Gastroesophageal sphincter (tissue), 4 donors: ENCODE measurements around the gene SEMA3C. TPM values are rescaled to one million over a fixed set of nuclear protein-coding genes. Genes with fewer than 3 reads are reported as not detected.

ENCODE experiments used
- ATAC-seq: fragments of 150-250 bp; one replicate; pipeline ENCODE4 v1.9.1; 2016; ENCODE audit warnings: mild to moderate bottlenecking, moderate library complexity
- H3K27ac ChIP-seq, 4 donors: fragments of 200-600 bp; sonication (generic) in 3 of 4; 1 replicate in 3 of 4; 2 replicates in 1 of 4; pipeline ENCODE4 v1.5.1; 2016 to 2019
- H3K27me3 ChIP-seq: fragments of 200-600 bp; sonication (generic); one replicate; pipeline ENCODE4 v1.5.1; 2019
- H3K36me3 ChIP-seq, 2 donors: fragments of 200-600 bp; sonication (generic); one replicate each; pipeline ENCODE4 v1.5.1; 2019; ENCODE audit warnings: control low read depth in 1 of 2
- H3K4me1 ChIP-seq, 3 donors: fragments of 200-600 bp; sonication (generic); 1 replicate in 2 of 3; 2 replicates in 1 of 3; pipeline ENCODE4 v1.5.1; 2016 to 2019; ENCODE audit warnings: control low read depth in 2 of 3
- H3K4me3 ChIP-seq, 2 donors: fragments of 200-600 bp; sonication (generic); one replicate each; pipeline ENCODE4 v1.5.1; 2019; ENCODE audit warnings: mild to moderate bottlenecking in 1 of 2, moderate library complexity in 1 of 2
- H3K9me3 ChIP-seq, 3 donors: fragments of 200-600 bp; sonication (generic); one replicate each; pipeline ENCODE4 v1.5.1; 2017 to 2019; ENCODE audit warnings: control low read depth in 2 of 3
- EP300 ChIP-seq: sonication (generic); formaldehyde crosslinking; IDR thresholded peaks from one replicate; pipeline ENCODE4 v1.6.1; 2017; ENCODE audit warnings: antibody characterized with exemption, mild to moderate bottlenecking
- POLR2A ChIP-seq, 2 donors: fragments of 450-650 bp; IDR thresholded peaks; one replicate each; pipeline ENCODE4 v1.6.1; 2017; ENCODE audit warnings: antibody characterized with exemption in 2 of 2, mild to moderate bottlenecking in 2 of 2, moderate library complexity in 1 of 2
- POLR2AphosphoS5 ChIP-seq: sonication (generic); formaldehyde crosslinking; IDR thresholded peaks from one replicate; pipeline ENCODE4 v1.6.1; 2017; ENCODE audit warnings: antibody characterized with exemption
- WGBS, 2 donors: methylation state at CpG; one replicate each; pipeline ENCODE4 v1.1.5; 2018; ENCODE audit warnings: low coverage in 1 of 2; 5-methylcytosine and 5-hydroxymethylcytosine counted together
- total RNA-seq, 4 donors: library from RNA; depleted of rRNA; stranded (reverse); fragments of >200 nt; gene quantifications; one replicate each; pipeline ENCODE4 v1.1.0, GENCODE V29; 2016
- TF ChIP-seq, protein P1 (sequence below), 4 experiments: fragments of 200-600 bp in 2 of 4; fragments of 450-650 bp in 2 of 4; sonication (generic) in 1 of 4; IDR thresholded peaks; one replicate each; pipeline ENCODE4 v1.5.1; 2017 to 2019; ENCODE audit warnings: antibody characterized with exemption in 4 of 4, mild to moderate bottlenecking in 2 of 4, moderate library complexity in 2 of 4

The SEMA3C gene
- total RNA-seq, 4 donors from 2014 or later = 115 to 189 (median 160) TPM

DNA sequence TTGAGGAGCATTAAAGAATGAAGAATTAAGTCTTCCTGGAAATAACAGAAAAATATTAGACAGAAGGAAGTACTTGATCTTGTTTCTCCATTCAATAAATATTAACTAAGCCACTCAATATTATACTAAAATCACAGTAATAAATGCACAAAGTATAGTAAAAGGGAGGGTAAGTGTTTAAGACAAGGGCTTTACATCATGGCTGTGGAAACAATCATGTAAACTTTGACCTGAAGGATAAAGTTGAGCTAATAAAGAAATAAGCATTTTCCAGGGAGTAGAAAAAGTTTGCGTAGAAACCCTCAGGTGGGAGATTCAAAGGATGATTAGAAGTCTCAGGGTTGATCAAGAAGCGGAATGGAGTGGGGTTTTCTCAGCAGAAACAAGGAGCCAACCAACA is 78.2 kb downstream of the SEMA3C start:
- Histone ChIP-seq H3K4me1 (peaks cover 0 to 31% (median 0%) of the 10 kb centered on the region in 3 donors), H3K36me3 (no peaks in the 10 kb centered on the region), H3K27ac (no peak overlapping the region), H3K4me3 (no peak overlapping the region), H3K27me3 (no peaks in the 10 kb centered on the region), H3K9me3 (no peaks in the 10 kb centered on the region)
- 89% methylated on average over 2 of the region's 2 CpGs; no CpG with 5 or more reads in 1 of the 2 donors for WGBS, 2 donors
- ATAC-seq = no peak
- TF ChIP-seq POLR2A (IDR thresholded peaks at IDR 0.05) (no peak), EP300 (no peak)

DNA sequence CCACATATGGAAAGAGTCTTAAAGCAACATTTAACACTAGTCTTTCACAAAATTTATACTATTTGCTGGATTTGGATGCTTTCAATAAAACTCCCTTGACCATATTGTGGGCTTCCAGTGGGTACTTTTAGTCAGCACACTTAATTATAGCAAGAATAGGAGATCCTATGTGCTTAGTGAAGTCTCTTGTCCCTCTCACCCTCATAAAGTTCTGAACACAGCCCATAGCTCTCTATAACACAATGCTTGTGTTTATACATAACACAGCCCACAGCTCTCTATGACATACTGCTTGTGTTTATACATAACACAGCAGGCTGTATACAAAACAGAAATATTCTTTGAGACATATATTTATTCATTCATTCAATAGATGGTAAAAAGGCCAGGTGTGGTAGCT is 79.0 kb downstream of the SEMA3C start:
- Histone ChIP-seq H3K27me3 (no peaks in the 10 kb centered on the region), H3K4me3 (no peak overlapping the region), H3K4me1 (peaks cover 0 to 31% (median 0%) of the 10 kb centered on the region in 3 donors), H3K36me3 (no peaks in the 10 kb centered on the region), H3K9me3 (no peaks in the 10 kb centered on the region), H3K27ac (no peak overlapping the region)
- ATAC-seq = no peak
- TF ChIP-seq POLR2A (IDR thresholded peaks at IDR 0.05) (no peak), EP300 (no peak)

DNA sequence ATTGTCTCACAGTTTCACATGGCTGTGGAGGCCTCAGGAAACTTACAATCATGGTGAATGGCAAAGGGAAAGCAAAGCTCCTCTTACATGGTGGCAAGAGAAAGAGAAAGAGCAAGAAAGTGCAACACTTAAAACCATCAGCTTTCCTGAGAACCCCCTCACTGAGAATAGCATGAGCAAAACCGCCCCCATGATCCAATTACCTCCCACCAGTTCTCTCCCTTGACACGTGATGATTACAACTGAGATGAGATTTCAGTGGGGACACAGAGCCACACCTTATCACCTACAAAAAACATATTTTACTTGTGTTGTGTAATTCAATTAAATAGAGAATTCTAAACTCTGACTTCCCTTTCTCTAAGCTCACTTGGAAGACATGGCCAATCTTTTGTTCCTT is 80.2 kb downstream of the SEMA3C start:
- Histone ChIP-seq H3K4me1 (peaks cover 0 to 39% (median 0%) of the 10 kb centered on the region in 3 donors), H3K4me3 (no peak overlapping the region), H3K9me3 (no peaks in the 10 kb centered on the region), H3K27ac (no peak overlapping the region), H3K27me3 (no peaks in the 10 kb centered on the region), H3K36me3 (no peaks in the 10 kb centered on the region)
- TF ChIP-seq, protein P1, sequence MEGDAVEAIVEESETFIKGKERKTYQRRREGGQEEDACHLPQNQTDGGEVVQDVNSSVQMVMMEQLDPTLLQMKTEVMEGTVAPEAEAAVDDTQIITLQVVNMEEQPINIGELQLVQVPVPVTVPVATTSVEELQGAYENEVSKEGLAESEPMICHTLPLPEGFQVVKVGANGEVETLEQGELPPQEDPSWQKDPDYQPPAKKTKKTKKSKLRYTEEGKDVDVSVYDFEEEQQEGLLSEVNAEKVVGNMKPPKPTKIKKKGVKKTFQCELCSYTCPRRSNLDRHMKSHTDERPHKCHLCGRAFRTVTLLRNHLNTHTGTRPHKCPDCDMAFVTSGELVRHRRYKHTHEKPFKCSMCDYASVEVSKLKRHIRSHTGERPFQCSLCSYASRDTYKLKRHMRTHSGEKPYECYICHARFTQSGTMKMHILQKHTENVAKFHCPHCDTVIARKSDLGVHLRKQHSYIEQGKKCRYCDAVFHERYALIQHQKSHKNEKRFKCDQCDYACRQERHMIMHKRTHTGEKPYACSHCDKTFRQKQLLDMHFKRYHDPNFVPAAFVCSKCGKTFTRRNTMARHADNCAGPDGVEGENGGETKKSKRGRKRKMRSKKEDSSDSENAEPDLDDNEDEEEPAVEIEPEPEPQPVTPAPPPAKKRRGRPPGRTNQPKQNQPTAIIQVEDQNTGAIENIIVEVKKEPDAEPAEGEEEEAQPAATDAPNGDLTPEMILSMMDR (IDR thresholded peaks at IDR 0.05) = no peak
- no peak for TF ChIP-seq POLR2A (IDR thresholded peaks at IDR 0.05)
- TF ChIP-seq POLR2AphosphoS5 = no peak
- no peak for TF ChIP-seq EP300
- 0 to 57% methylated on average over 1 to 2 of the region's 2 CpGs for WGBS, 2 donors
- ATAC-seq = no peak

DNA sequence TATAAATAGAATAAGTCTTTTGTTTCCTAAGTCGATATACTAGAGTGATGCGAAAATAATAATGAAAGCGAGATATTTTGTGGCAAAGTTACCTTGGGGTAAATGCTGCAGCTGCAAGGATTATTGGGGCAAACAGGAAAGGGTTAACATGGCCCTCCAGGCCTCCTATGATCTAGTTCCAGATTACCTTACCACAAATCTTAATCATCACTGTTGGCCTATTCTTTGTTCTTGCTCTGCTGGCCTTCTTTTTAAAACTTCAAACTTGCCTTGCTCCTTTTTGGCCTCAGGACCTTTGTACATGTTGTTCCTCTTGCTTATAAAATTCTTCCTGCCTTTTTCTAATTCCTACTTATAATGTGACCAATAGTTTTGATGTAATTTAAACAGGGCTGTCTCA is 81.5 kb downstream of the SEMA3C start:
- ATAC-seq = no peak
- TF ChIP-seq, protein P1 (IDR thresholded peaks at IDR 0.05) = no peak
- TF ChIP-seq POLR2AphosphoS5 (no peak), POLR2A (IDR thresholded peaks at IDR 0.05) (no peak), EP300 (no peak)
- WGBS, 2 donors = 81 to 85% methylated on average over 3 of the region's 3 CpGs
- Histone ChIP-seq H3K4me1 (peaks cover 0 to 37% (median 0%) of the 10 kb centered on the region in 3 donors), H3K27ac (no peak overlapping the region), H3K36me3 (no peaks in the 10 kb centered on the region), H3K4me3 (no peak overlapping the region), H3K9me3 (no peaks in the 10 kb centered on the region), H3K27me3 (no peaks in the 10 kb centered on the region)

DNA sequence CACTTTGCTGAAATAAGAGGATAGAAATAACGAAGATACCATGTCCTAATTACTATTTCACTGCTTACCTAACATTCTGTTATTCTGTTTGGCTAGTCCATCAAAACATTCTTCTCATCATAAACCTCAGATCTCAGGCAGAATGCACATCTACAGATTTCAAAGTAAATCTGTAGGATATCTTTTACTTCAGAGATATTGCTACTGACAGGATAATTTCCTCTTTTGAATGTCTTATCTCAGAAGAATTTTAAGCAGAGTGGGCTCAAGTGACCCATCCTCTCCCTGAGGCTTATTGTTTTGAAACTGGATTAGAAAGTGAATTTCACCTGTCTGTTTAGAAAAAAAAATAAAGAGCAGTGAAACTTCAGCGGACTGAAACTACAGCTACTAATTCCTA is 83.6 kb downstream of the SEMA3C start:
- H3K27ac ChIP-seq = no peak overlapping the region
- no peak for ATAC-seq
- H3K4me1 ChIP-seq = peaks cover 0 to 32% (median 9%) of the 10 kb centered on the region in 3 donors
- H3K9me3 ChIP-seq = no peaks in the 10 kb centered on the region
- H3K27me3 ChIP-seq = no peaks in the 10 kb centered on the region
- H3K36me3 ChIP-seq = no peaks in the 10 kb centered on the region
- TF ChIP-seq POLR2AphosphoS5 (no peak), EP300 (no peak), POLR2A (IDR thresholded peaks at IDR 0.05) (no peak)
- TF ChIP-seq, protein P1 (IDR thresholded peaks at IDR 0.05) = no peak
- 83 to 94% methylated on average over 1 to 2 of the region's 2 CpGs for WGBS, 2 donors
- H3K4me3 ChIP-seq = no peak overlapping the region

DNA sequence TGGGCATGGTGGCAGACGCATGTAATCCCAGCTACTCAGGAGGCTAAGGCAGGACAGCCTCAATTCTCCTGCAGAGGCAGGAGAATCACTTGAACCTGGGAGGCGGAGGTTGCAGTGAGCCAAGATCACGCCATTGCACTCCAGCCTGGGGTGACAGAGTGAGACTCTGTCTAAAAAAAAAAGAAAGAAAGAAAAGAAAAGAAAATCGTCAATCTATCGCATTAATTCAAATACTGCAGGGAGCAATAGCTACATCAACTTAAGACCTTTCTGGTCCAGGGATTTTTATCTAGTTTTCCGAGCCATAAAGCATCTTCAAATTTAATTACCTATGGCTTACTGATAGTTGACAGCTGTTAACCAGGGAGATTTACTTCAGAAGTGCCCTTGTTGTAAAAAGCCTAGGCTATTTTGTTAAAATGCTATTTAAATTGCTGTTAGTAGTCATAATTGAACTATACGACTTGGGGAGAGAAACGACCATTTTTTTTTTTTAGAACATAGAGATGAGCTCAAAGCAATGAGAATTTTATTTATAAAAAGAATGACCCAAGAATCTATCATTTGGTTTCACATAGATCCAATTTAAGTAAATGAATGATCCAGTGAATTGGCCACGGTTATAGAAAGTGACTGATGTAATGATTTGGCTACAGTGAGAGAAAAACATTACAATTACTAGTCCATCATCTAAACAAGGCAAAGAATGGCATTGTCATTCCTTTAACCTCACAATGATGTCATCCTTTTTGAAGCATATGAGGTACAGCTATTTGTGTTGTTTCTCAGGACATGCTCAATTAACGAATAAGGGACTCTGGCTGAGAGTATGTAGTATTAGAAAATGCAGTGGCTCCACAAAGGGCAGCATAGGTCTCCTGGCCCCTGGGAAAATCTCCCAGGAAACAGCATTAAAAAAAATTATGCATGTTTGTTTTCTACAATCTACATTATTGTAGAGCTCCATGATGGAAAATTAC is 85.3 kb downstream of the SEMA3C start:
- no peaks in the 10 kb centered on the region for H3K27me3 ChIP-seq
- H3K4me3 ChIP-seq = no peak overlapping the region
- WGBS, 2 donors = 59 to 74% methylated on average over 8 to 10 of the region's 10 CpGs
- H3K27ac ChIP-seq = no peak overlapping the region
- TF ChIP-seq POLR2AphosphoS5 = no peak
- no peak for TF ChIP-seq EP300
- TF ChIP-seq, protein P1 (IDR thresholded peaks at IDR 0.05) = no peak
- TF ChIP-seq POLR2A (IDR thresholded peaks at IDR 0.05) = no peak
- no peak for ATAC-seq
- H3K36me3 ChIP-seq = no peaks in the 10 kb centered on the region
- H3K4me1 ChIP-seq = peaks cover 0 to 46% (median 10%) of the 10 kb centered on the region in 3 donors
- no peaks in the 10 kb centered on the region for H3K9me3 ChIP-seq
